ENCODE measurements around the gene EPYC.

GRCh38 chr12:90974286-90974685, 30.5 kb downstream of the EPYC start:
- TF ChIP-seq TAF1 (conservative IDR thresholded peaks at IDR 0.05) (no peak), NR2F2 (IDR thresholded peaks at IDR 0.05) (no peak), RAD21 (IDR thresholded peaks at IDR 0.05) (no peak)
- TF ChIP-seq, protein P1, sequence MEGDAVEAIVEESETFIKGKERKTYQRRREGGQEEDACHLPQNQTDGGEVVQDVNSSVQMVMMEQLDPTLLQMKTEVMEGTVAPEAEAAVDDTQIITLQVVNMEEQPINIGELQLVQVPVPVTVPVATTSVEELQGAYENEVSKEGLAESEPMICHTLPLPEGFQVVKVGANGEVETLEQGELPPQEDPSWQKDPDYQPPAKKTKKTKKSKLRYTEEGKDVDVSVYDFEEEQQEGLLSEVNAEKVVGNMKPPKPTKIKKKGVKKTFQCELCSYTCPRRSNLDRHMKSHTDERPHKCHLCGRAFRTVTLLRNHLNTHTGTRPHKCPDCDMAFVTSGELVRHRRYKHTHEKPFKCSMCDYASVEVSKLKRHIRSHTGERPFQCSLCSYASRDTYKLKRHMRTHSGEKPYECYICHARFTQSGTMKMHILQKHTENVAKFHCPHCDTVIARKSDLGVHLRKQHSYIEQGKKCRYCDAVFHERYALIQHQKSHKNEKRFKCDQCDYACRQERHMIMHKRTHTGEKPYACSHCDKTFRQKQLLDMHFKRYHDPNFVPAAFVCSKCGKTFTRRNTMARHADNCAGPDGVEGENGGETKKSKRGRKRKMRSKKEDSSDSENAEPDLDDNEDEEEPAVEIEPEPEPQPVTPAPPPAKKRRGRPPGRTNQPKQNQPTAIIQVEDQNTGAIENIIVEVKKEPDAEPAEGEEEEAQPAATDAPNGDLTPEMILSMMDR (IDR thresholded peaks at IDR 0.05; ENCODE audit: low read depth, low read length, missing input control), result no peak

All from liver (tissue), 3 donors.